H1 (cell line): Measurements from ENCODE around the gene SLC48A1. TPM values are rescaled to one million over a fixed set of nuclear protein-coding genes. Genes with fewer than 3 reads are reported as not detected.

Experiments
- CTCF ChIA-PET: fragments of 300-600 bp; sonication (Branson Sonifier 250); formaldehyde crosslinking; loops from one replicate; lab custom pipeline; 2021; ENCODE audit not compliant: partially characterized antibody; lab: Charles Lee
- POLR2A ChIA-PET: fragments of 300-600 bp; sonication (Branson Sonifier 250); formaldehyde crosslinking; loops from one replicate; lab custom pipeline; 2021; ENCODE audit warnings: inconsistent platforms; ENCODE audit not compliant: partially characterized antibody; lab: Charles Lee
- DNase-seq, 2 experiments: peaks; one replicate each; pipeline versions ENCODE4 v3.0.0 to v3.0.0-alpha.2; 2010 to 2022; ENCODE audit warnings: low spot score in 2 of 2, low read depth in 1 of 2, mixed read lengths in 1 of 2
- FAIRE-seq: peaks from 2 replicates; lab custom pipeline; 2011; peaks lifted over from hg19 to GRCh38; lab: Jason Lieb, UNC
- H2AFZ ChIP-seq: 2 replicates; pipeline ENCODE4 v1.8.1; 2012; ENCODE audit warnings: low read length, inconsistent platforms
- H2AK5ac ChIP-seq: 2 replicates; pipeline ENCODE4 v1.6.1; 2013; ENCODE audit warnings: low read depth, low read length
- H2BK120ac ChIP-seq: replicated peaks from 2 replicates; pipeline ENCODE3; 2013; ENCODE audit warnings: low read depth, low read length, inconsistent platforms
- H2BK12ac ChIP-seq: 2 replicates; pipeline ENCODE4 v1.6.1; 2013; ENCODE audit warnings: low read depth, low read length
- H2BK15ac ChIP-seq: 2 replicates; pipeline ENCODE4 v1.6.1; 2013; ENCODE audit warnings: low read length
- H2BK20ac ChIP-seq: 2 replicates; pipeline ENCODE4 v1.6.1; 2013; ENCODE audit warnings: low read length
- H2BK5ac ChIP-seq: 2 replicates; pipeline ENCODE4 v1.6.1; 2013; ENCODE audit warnings: low read depth, low read length
- H3K14ac ChIP-seq: 2 replicates; pipeline ENCODE4 v1.6.1; 2013; ENCODE audit warnings: inconsistent platforms; ENCODE audit not compliant: insufficient read length
- H3K18ac ChIP-seq: 2 replicates; pipeline ENCODE4 v1.6.1; 2013; ENCODE audit warnings: low read length; ENCODE audit errors: extremely low read depth
- H3K23ac ChIP-seq: 2 replicates; pipeline ENCODE4 v1.6.1; 2013; ENCODE audit warnings: inconsistent platforms; ENCODE audit not compliant: insufficient read length
- H3K23me2 ChIP-seq: 2 replicates; pipeline ENCODE4 v1.6.1; 2013; ENCODE audit warnings: low read depth, low read length
- H3K27ac ChIP-seq: 2 replicates; pipeline ENCODE4 v1.6.1; 2011; ENCODE audit warnings: low read depth, low read length, inconsistent platforms
- H3K27me3 ChIP-seq, 4 experiments: replicated peaks in 1 of 4; 1 replicate in 1 of 4; 2 replicates in 3 of 4; pipeline versions ENCODE4 v1.6.1 to v1.8.1; 2011 to 2013; ENCODE audit warnings: low read length in 3 of 4, mild to moderate bottlenecking in 3 of 4, inconsistent platforms in 2 of 4, mixed read lengths in 2 of 4, moderate library complexity in 1 of 4; ENCODE audit not compliant: control insufficient read depth in 3 of 4, insufficient read depth in 3 of 4; ENCODE audit errors: extremely low read depth in 1 of 4
- H3K36me3 ChIP-seq, 4 experiments: 2 replicates each; pipeline versions ENCODE4 v1.6.1 to v1.8.1; 2011 to 2013; ENCODE audit warnings: mild to moderate bottlenecking in 4 of 4, low read length in 3 of 4, moderate library complexity in 2 of 4, control low read depth in 1 of 4, inconsistent platforms in 1 of 4; ENCODE audit not compliant: insufficient read depth in 4 of 4, control insufficient read depth in 2 of 4
- H3K4ac ChIP-seq: replicated peaks from 2 replicates; pipeline ENCODE3; 2013; ENCODE audit warnings: low read length, low read depth, mixed read lengths, inconsistent platforms; ENCODE audit not compliant: insufficient read length
- H3K4me1 ChIP-seq, 4 experiments: replicated peaks in 1 of 4; 1 replicate in 1 of 4; 2 replicates in 3 of 4; pipeline versions ENCODE4 v1.6.1 to v1.8.1; 2011 to 2013; ENCODE audit warnings: low read length in 3 of 4, inconsistent platforms in 2 of 4, mixed read lengths in 1 of 4; ENCODE audit not compliant: insufficient read depth in 4 of 4, control insufficient read depth in 3 of 4
- H3K4me2 ChIP-seq, 2 experiments: 2 replicates each; pipeline versions ENCODE4 v1.6.1 to v1.8.1; 2011 to 2013; ENCODE audit warnings: low read depth in 2 of 2, low read length in 2 of 2, control low read depth in 1 of 2, inconsistent platforms in 1 of 2, mild to moderate bottlenecking in 1 of 2; ENCODE audit not compliant: insufficient read depth in 1 of 2
- H3K4me3 ChIP-seq, 4 experiments: fragments of 200-600, 300-600 bp in 1 of 4; sonication (generic), shearing (Covaris generic), sonication (Bioruptor Twin) in 1 of 4; 2 replicates each; pipeline versions ENCODE4 v1.5.1 to v1.8.1; 2011 to 2016; ENCODE audit warnings: low read length in 4 of 4, low read depth in 3 of 4, control low read depth in 2 of 4, inconsistent platforms in 2 of 4, mild to moderate bottlenecking in 2 of 4, mixed read lengths in 1 of 4, moderate library complexity in 1 of 4; ENCODE audit not compliant: insufficient read depth in 2 of 4; ENCODE audit errors: extremely low read depth in 1 of 4
- H3K56ac ChIP-seq: replicated peaks from 2 replicates; pipeline ENCODE3; 2013; ENCODE audit warnings: low read depth, mild to moderate bottlenecking, mixed read lengths, low read length, inconsistent platforms; ENCODE audit not compliant: insufficient read length
- H3K79me1 ChIP-seq: 2 replicates; pipeline ENCODE4 v1.6.1; 2013; ENCODE audit warnings: low read depth, low read length, control low read depth
- H3K79me2 ChIP-seq, 2 experiments: 2 replicates each; pipeline versions ENCODE4 v1.6.1 to v1.8.1; 2012 to 2013; ENCODE audit warnings: low read length in 2 of 2, mild to moderate bottlenecking in 2 of 2, inconsistent platforms in 1 of 2; ENCODE audit not compliant: insufficient read depth in 2 of 2, control insufficient read depth in 1 of 2
- H3K9ac ChIP-seq, 4 experiments: replicated peaks in 1 of 4; 1 replicate in 1 of 4; 2 replicates in 3 of 4; pipeline versions ENCODE4 v1.6.1 to v1.8.1; 2011 to 2013; ENCODE audit warnings: low read depth in 3 of 4, low read length in 3 of 4, control low read depth in 2 of 4, mild to moderate bottlenecking in 2 of 4, moderate library complexity in 2 of 4, inconsistent platforms in 1 of 4; ENCODE audit errors: extremely low read depth in 1 of 4
- H3K9me3 ChIP-seq, 2 experiments: 2 replicates each; pipeline versions ENCODE4 v1.6.1 to v1.8.1; 2012 to 2013; ENCODE audit warnings: mild to moderate bottlenecking in 2 of 2, moderate library complexity in 2 of 2, control low read depth in 1 of 2, inconsistent platforms in 1 of 2, low read depth in 1 of 2, low read length in 1 of 2, mixed read lengths in 1 of 2; ENCODE audit not compliant: insufficient read depth in 2 of 2
- H4K20me1 ChIP-seq, 2 experiments: replicated peaks in 1 of 2; 2 replicates each; pipeline versions ENCODE3 to v1.8.1; 2011 to 2013; ENCODE audit warnings: inconsistent platforms in 2 of 2, low read length in 2 of 2, mild to moderate bottlenecking in 1 of 2; ENCODE audit not compliant: insufficient read depth in 2 of 2, control insufficient read depth in 1 of 2
- H4K5ac ChIP-seq: 2 replicates; pipeline ENCODE4 v1.6.1; 2013; ENCODE audit warnings: low read length, low read depth, mixed read lengths, inconsistent platforms; ENCODE audit not compliant: insufficient read length
- H4K8ac ChIP-seq: 2 replicates; pipeline ENCODE4 v1.8.0; 2013; ENCODE audit warnings: mild to moderate bottlenecking, moderate library complexity, low read length, inconsistent platforms; ENCODE audit not compliant: insufficient read depth; ENCODE audit errors: extremely low read depth
- H4K91ac ChIP-seq: replicated peaks from 2 replicates; pipeline ENCODE3; 2013; ENCODE audit warnings: low read length, mixed read lengths, inconsistent platforms; ENCODE audit not compliant: insufficient read length
- CEBPB ChIP-seq: IDR thresholded peaks from 2 replicates; pipeline ENCODE4 v1.6.1; 2012; ENCODE audit warnings: low read depth, low read length
- CREB1 ChIP-seq: IDR thresholded peaks from 2 replicates; pipeline ENCODE4 v1.6.1; 2012; ENCODE audit warnings: inconsistent platforms
- EP300 ChIP-seq, 2 experiments: IDR thresholded peaks; 1 replicate in 1 of 2; 2 replicates in 1 of 2; pipeline ENCODE4 v1.6.1; 2011 to 2012; ENCODE audit warnings: low read depth in 2 of 2, low read length in 2 of 2, mild to moderate bottlenecking in 2 of 2, borderline replicate concordance in 1 of 2, inconsistent platforms in 1 of 2, moderate library complexity in 1 of 2
- GTF2F1 ChIP-seq: IDR thresholded peaks from 2 replicates; pipeline ENCODE4 v1.6.1; 2012; ENCODE audit warnings: low read depth, low read length, improper control_type of control experiment, borderline replicate concordance
- JUND ChIP-seq: IDR thresholded peaks from 2 replicates; pipeline ENCODE4 v1.6.1; 2011; ENCODE audit warnings: mild to moderate bottlenecking, improper control_type of control experiment, low read length
- NRF1 ChIP-seq: IDR thresholded peaks from 2 replicates; pipeline ENCODE4 v1.6.1; 2011; ENCODE audit warnings: mild to moderate bottlenecking, low read depth, low read length, improper control_type of control experiment
- POLR2A ChIP-seq, 2 experiments: IDR thresholded peaks; 1 replicate in 1 of 2; 2 replicates in 1 of 2; pipeline ENCODE4 v1.6.1; 2011; ENCODE audit warnings: low read depth in 2 of 2, low read length in 2 of 2, mild to moderate bottlenecking in 2 of 2; ENCODE audit errors: control extremely low read depth in 1 of 2
- SRF ChIP-seq: IDR thresholded peaks from 2 replicates; pipeline ENCODE4 v1.6.1; 2011; ENCODE audit warnings: mild to moderate bottlenecking, low read depth, low read length, moderate library complexity
- TCF12 ChIP-seq: IDR thresholded peaks from 2 replicates; pipeline ENCODE4 v1.6.1; 2011; ENCODE audit warnings: low read depth, mild to moderate bottlenecking, low read length
- WGBS, 2 experiments: shearing (Covaris generic) in 1 of 2; methylation state at CpG; one replicate each; pipeline versions ENCODE4 v1.1.6 to v1.1.7; 2013 to 2015; ENCODE audit warnings: low lambda C conversion rate in 2 of 2, mixed read lengths in 2 of 2, inconsistent platforms in 1 of 2, low coverage in 1 of 2, missing lambda C conversion rate in 1 of 2; ENCODE audit not compliant: insufficient replicate concordance in 2 of 2, insufficient coverage in 1 of 2, insufficient read length in 1 of 2; ENCODE audit errors: extremely low coverage in 1 of 2, missing lambda C conversion rate in 1 of 2; 5-methylcytosine and 5-hydroxymethylcytosine counted together
- polyA plus RNA-seq, 7 experiments: library from polyadenylated mRNA; depleted of rRNA in 3 of 7; stranded (reverse) in 5 of 7; unstranded in 2 of 7; fragments of >200 nt in 5 of 7; fragments of 200-250 nt in 2 of 7; gene quantifications; 1 replicate in 5 of 7; 2 replicates in 1 of 7; 4 replicates in 1 of 7; pipeline versions ENCODE4 v1.2.1 to v1.2.3, GENCODE V29; 2011 to 2013; ENCODE audit warnings: missing spikeins in 2 of 7, mixed read lengths in 2 of 7
- total RNA-seq: library from RNA; stranded (reverse); fragmentation: NEBNext Ultra II Directional; extraction: Animal tissue kit (Norgen Biotek cat#: 25700); gene quantifications from 2 replicates; pipeline ENCODE4 v1.2.1, GENCODE V29; 2021
- TF ChIP-seq, protein P1 (sequence below), 3 experiments: IDR thresholded peaks; 1 replicate in 2 of 3; 2 replicates in 1 of 3; pipeline versions ENCODE4 v1.5.1 to v1.6.1; 2011; ENCODE audit warnings: low read length in 3 of 3, mild to moderate bottlenecking in 3 of 3, inconsistent platforms in 2 of 3, low read depth in 1 of 3, moderate library complexity in 1 of 3; ENCODE audit not compliant: insufficient read depth in 1 of 3; ENCODE audit errors: control extremely low read depth in 1 of 3

The SLC48A1 gene
- total and polyA plus RNA-seq, 2 of the 8 experiments (the other 6 are each of a cell fraction or from before 2014, with no cell fraction given): 9.5 to 14.1 TPM

DNA sequence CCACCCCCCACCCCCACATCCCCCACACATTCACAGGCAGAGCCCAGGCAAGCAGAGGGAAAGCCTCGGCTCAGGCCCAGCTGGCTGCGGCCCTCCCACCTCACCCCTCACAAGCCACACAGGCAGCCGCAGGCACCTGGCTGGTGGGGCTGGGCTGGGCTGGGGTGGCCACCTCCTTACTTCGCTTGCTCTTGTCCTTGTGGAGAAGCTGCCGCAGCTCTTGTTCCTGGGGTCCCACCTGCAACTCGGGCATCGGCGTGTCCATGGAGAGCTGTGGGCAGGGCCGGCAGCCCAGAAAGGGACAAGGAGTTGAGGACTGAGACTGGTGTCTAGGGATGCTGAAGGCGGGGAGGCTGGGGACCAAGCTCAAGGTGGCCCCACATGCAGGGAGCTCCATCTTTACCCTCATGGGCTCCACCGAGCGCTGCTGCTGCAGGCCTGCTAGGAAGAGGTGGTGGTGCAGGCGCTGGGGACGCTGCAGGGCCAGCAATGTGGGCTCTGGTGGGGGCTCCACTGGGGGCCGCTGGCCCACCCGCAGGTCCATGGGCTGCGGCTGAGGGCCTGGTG lies 25.4 kb downstream of the SLC48A1 start:
- ChIA-PET POLR2A (interaction anchor here (1.5 to 29.3 kb wide), 6 partner anchors 9 to 39 kb away, joined by 7 to 480 read pairs (median 14); partner anchors contain the start of gene SLC48A1), CTCF (interaction anchor here (0.9 to 58.8 kb wide), 12 partner anchors 10 to 164 kb away, joined by 3 to 2001 read pairs (median 28); partner anchors contain the start of genes HDAC7 and TMEM106C)
- Histone ChIP-seq H3K56ac (no peak overlapping the region), H3K9me3 (no peaks in the 10 kb centered on the region), H3K4me1 (peaks cover 0 to 13% (median 4%) of the 10 kb centered on the region in 4 experiments; a peak in 5 of 7 replicates), H3K27me3 (no peaks in the 10 kb centered on the region), H3K79me2 (peaks cover 0 to 31% of the 10 kb centered on the region in 2 experiments; a peak in 2 of 4 replicates), H3K27ac (no peak overlapping the region), H2AFZ (no peak overlapping the region), H3K14ac (no peak overlapping the region), H3K23ac (no peak overlapping the region), H3K4me2 (no peak overlapping the region), H2BK12ac (no peak overlapping the region), H2BK5ac (no peak overlapping the region), H4K8ac (peak overlapping the region; percentile 9; the same call in 1 of the 2 replicates), H2AK5ac (no peak overlapping the region), H3K4me3 (no peak overlapping the region), H3K36me3 (peaks cover 2 to 27% (median 10%) of the 10 kb centered on the region in 4 experiments; a peak in 5 of 8 replicates), H4K20me1 (peaks cover 6 to 8% of the 10 kb centered on the region in 2 experiments), H2BK20ac (no peak overlapping the region), H2BK15ac (no peak overlapping the region), H3K9ac (no peak overlapping the region), H4K91ac (no peak overlapping the region), H3K23me2 (0 out of 2 replicates have a peak, but pooled peaks cover under 1% of the 10 kb centered on the region), H3K4ac (no peak overlapping the region), H2BK120ac (no peak overlapping the region), H3K79me1 (peaks cover 5% of the 10 kb centered on the region; the same call in 1 of the 2 replicates), H4K5ac (no peak overlapping the region), H3K18ac (no peak overlapping the region)
- FAIRE-seq: no peak
- no peak for DNase-seq
- WGBS, 2 experiments: 91% methylated on average over 17 of the region's 17 CpGs; no CpG with 5 or more reads in 1 of the 2 experiments
- TF ChIP-seq NRF1: no peak
- TF ChIP-seq GTF2F1: no peak
- no peak for TF ChIP-seq EP300 (IDR thresholded peaks at IDR 0.05; ENCODE audit: borderline replicate concordance in 1 of 2, low read depth in 2 of 2, low read length in 2 of 2)
- no peak for TF ChIP-seq TCF12
- TF ChIP-seq SRF: no peak
- no peak for TF ChIP-seq CEBPB
- TF ChIP-seq JUND: no peak
- no peak for TF ChIP-seq CREB1
- no peak for TF ChIP-seq POLR2A (IDR thresholded peaks at IDR 0.05; ENCODE audit: control extremely low read depth in 1 of 2, low read depth in 2 of 2, low read length in 2 of 2)
- TF ChIP-seq, protein P1, sequence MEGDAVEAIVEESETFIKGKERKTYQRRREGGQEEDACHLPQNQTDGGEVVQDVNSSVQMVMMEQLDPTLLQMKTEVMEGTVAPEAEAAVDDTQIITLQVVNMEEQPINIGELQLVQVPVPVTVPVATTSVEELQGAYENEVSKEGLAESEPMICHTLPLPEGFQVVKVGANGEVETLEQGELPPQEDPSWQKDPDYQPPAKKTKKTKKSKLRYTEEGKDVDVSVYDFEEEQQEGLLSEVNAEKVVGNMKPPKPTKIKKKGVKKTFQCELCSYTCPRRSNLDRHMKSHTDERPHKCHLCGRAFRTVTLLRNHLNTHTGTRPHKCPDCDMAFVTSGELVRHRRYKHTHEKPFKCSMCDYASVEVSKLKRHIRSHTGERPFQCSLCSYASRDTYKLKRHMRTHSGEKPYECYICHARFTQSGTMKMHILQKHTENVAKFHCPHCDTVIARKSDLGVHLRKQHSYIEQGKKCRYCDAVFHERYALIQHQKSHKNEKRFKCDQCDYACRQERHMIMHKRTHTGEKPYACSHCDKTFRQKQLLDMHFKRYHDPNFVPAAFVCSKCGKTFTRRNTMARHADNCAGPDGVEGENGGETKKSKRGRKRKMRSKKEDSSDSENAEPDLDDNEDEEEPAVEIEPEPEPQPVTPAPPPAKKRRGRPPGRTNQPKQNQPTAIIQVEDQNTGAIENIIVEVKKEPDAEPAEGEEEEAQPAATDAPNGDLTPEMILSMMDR (IDR thresholded peaks at IDR 0.05; ENCODE audit: control extremely low read depth in 1 of 3, insufficient read depth in 1 of 3, low read depth in 1 of 3, low read length in 3 of 3): no peak
